GM18519 (cell line): ENCODE results near the gene DSG3.

Experiments used
- ATAC-seq: cut with Tn5 transposase; IDR thresholded peaks from one replicate; pipeline ENCODE4 v1.9.1; 2021; ENCODE audit warnings: mild to moderate bottlenecking, moderate library complexity; ENCODE audit not compliant: unreplicated experiment, low FRiP score

DSG3 gene

GRCh38 chr18:31512203-31512764, 64.7 kb downstream of the DSG3 start:
- no peak for ATAC-seq

- ATAC-seq, result no peak
Observed at GRCh38 chr18:31513189-31513935, 65.8 kb downstream of the DSG3 start.

GRCh38 chr18:31516437-31516836, 68.9 kb downstream of the DSG3 start:
- ATAC-seq, result no peak

DNA sequence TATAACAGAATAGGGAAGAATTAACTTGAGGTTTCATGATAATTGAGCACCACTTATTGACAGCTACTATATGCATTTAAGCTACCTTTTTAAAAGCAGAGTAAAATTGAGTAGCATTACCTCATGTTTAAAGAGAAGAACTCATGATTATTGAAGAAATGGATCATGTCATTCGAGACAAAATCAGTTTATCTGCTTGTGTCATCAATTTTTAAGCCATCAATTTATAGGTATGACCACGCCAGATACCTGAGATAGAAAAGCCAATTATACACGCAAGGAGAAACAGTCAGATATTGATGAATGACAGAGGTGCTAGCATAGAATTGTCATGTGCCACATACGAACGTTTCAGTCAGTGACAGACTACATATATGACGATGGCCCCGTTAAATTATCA, 78.8 kb downstream of the DSG3 start:
- ATAC-seq, result no peak
